Cardiac muscle cell (in vitro differentiated cells and primary cell): Measurements from ENCODE around the gene MSRB1. TPM values are rescaled to one million over a fixed set of nuclear protein-coding genes. Genes with fewer than 3 reads are reported as not detected.

Source experiments
- DNase-seq, 2 donors: peaks; one replicate each; pipeline versions ENCODE4 v3.0.0 to v3.0.0-alpha.2; 2010 to 2017; ENCODE audit warnings: low read depth in 1 of 2, low spot score in 1 of 2
- H3K27ac ChIP-seq: fragments of 200-600 bp; sonication (generic); 2 replicates; pipeline ENCODE4 v1.5.1; 2016
- H3K27me3 ChIP-seq: fragments of 200-600 bp; sonication (generic); 2 replicates; pipeline ENCODE4 v1.6.0; 2016; ENCODE audit warnings: control low read depth
- H3K36me3 ChIP-seq: fragments of 200-600 bp; sonication (generic); 2 replicates; pipeline ENCODE4 v1.5.1; 2016; ENCODE audit warnings: control low read depth
- H3K4me1 ChIP-seq: fragments of 200-600 bp; sonication (generic); 2 replicates; pipeline ENCODE4 v1.8.1; 2017; ENCODE audit warnings: low read depth, mild to moderate bottlenecking, mixed run types
- H3K4me3 ChIP-seq: fragments of 200-600 bp; sonication (generic); 2 replicates; pipeline ENCODE4 v1.5.1; 2016; ENCODE audit warnings: mild to moderate bottlenecking
- H3K9me3 ChIP-seq: fragments of 200-600 bp; sonication (generic); 2 replicates; pipeline ENCODE4 v1.5.1; 2017; ENCODE audit warnings: low read depth, mild to moderate bottlenecking, control low read depth
- polyA plus RNA-seq: library from polyadenylated mRNA; unstranded; fragments of >200 nt; fragmentation: Nextera tagmentation; extraction: Ambion mirVana; gene quantifications from 2 replicates; pipeline ENCODE4 v1.2.1, GENCODE V29; 2016
- total RNA-seq: library from RNA; depleted of rRNA; stranded (reverse); fragments of >200 nt; gene quantifications from 2 replicates; pipeline ENCODE4 v1.2.3, GENCODE V29; 2016
- TF ChIP-seq, protein P1 (sequence below): IDR thresholded peaks from 2 replicates; pipeline ENCODE4 v1.5.1; 2012; ENCODE audit warnings: low read depth, mild to moderate bottlenecking, low read length

Gene MSRB1
- total and polyA plus RNA-seq, 2 experiments from 2014 or later: 13.6 to 35.1 TPM

DNA sequence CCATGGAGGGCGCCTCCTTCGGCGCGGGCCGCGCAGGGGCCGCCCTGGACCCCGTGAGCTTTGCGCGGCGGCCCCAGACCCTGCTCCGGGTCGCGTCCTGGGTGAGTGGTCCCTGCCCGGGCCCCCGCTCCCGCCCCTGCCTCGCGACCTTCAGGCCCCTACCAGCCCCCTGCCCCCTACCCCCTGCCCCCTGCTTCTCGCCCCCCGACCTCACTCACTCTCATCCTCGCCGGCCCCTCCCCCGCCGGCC, 47.0 kb upstream of the MSRB1 start:
- DNase-seq: no peak
- Histone ChIP-seq H3K9me3 (no peaks in the 10 kb centered on the region), H3K4me1 (peaks cover under 1% of the 10 kb centered on the region), H3K36me3 (no peaks in the 10 kb centered on the region), H3K27ac (no peak overlapping the region), H3K27me3 (peaks cover 26% of the 10 kb centered on the region), H3K4me3 (peak overlapping the region; percentile 36)
- TF ChIP-seq, protein P1, sequence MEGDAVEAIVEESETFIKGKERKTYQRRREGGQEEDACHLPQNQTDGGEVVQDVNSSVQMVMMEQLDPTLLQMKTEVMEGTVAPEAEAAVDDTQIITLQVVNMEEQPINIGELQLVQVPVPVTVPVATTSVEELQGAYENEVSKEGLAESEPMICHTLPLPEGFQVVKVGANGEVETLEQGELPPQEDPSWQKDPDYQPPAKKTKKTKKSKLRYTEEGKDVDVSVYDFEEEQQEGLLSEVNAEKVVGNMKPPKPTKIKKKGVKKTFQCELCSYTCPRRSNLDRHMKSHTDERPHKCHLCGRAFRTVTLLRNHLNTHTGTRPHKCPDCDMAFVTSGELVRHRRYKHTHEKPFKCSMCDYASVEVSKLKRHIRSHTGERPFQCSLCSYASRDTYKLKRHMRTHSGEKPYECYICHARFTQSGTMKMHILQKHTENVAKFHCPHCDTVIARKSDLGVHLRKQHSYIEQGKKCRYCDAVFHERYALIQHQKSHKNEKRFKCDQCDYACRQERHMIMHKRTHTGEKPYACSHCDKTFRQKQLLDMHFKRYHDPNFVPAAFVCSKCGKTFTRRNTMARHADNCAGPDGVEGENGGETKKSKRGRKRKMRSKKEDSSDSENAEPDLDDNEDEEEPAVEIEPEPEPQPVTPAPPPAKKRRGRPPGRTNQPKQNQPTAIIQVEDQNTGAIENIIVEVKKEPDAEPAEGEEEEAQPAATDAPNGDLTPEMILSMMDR: no peak

DNA sequence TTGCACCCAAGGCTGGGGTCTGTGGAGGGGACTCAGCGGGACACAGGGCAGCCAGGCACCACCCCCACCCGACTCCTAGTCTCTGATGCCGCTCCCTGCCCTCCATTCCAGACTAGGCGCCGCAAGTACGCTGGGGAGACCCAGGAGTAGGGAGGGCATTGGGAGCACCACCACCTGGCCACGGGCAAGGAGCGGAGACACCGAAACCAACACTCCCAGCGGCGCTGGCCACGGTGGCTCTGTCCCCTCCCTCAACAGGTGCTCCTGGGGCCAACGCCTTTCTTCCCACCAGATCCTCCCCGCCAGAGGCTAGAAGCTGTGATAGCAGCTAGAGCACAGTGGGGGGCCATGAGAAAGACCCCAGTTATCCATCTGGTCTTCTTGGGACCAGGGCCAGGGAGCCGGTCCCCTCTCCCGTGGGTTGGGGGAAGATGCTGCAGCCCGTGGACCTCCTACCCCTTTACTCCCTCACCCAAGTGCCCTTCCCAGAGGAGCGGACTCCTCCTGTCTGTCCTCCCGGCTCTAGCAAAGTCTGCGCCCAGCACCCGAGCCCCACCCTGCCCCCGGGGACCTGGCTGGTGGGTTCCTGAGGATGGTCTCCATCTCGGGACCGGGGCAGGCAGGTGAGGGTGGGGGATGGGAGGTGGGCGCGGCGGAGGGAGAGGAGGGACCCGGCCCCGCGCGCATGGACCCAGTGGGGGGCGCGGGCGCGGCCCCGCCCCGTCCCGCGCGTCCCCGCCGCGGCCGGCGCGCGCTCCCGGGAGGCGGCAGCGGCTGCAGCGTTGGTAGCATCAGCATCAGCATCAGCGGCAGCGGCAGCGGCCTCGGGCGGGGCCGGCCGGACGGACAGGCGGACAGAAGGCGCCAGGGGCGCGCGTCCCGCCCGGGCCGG, 46.5 kb upstream of the MSRB1 start, which contains the start of gene SYNGR3:
SYNGR3 (plus strand) TSS at position 762 of the 892 bp plus-strand sequence. CDS start 133 bp downstream, outside the sequence.
- peak in 1 of 2 donors; percentile 36 for DNase-seq
- TF ChIP-seq, protein P1: no peak
- H3K36me3 ChIP-seq: no peaks in the 10 kb centered on the region
- peak within 1 kb of the TSS; percentile 36 for H3K4me3 ChIP-seq
- peaks cover 4% of the 10 kb centered on the region for H3K4me1 ChIP-seq
- H3K27ac ChIP-seq: no peak within 1 kb of the TSS
- no peaks in the 10 kb centered on the region for H3K9me3 ChIP-seq
- H3K27me3 ChIP-seq: peaks cover 26% of the 10 kb centered on the region

DNA sequence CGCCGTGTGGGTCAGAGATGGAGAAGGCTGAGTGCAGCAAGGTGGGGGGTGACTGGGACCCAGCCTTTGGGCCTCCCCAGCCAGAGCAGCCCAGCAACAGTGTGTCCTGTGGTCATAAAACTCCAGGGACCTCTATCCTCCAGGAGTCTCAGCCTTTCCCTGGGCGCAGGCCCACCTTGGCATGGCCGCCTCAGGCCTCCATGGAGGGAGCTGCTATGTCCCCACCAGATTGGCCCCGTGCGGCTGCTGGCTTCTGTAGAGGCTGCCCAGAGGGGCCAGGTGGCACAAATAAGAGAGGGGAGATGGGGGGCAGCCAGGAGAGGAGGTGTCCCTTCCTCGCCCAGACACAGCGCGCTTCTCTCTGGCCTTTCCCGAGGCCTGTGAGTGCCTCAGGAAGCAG, 44.2 kb upstream of the MSRB1 start:
- TF ChIP-seq, protein P1: no peak
- Histone ChIP-seq H3K9me3 (no peaks in the 10 kb centered on the region), H3K27me3 (peaks cover 37% of the 10 kb centered on the region), H3K36me3 (no peaks in the 10 kb centered on the region), H3K4me1 (peaks cover 4% of the 10 kb centered on the region), H3K4me3 (no peak overlapping the region), H3K27ac (no peak overlapping the region)
- no peak for DNase-seq

DNA sequence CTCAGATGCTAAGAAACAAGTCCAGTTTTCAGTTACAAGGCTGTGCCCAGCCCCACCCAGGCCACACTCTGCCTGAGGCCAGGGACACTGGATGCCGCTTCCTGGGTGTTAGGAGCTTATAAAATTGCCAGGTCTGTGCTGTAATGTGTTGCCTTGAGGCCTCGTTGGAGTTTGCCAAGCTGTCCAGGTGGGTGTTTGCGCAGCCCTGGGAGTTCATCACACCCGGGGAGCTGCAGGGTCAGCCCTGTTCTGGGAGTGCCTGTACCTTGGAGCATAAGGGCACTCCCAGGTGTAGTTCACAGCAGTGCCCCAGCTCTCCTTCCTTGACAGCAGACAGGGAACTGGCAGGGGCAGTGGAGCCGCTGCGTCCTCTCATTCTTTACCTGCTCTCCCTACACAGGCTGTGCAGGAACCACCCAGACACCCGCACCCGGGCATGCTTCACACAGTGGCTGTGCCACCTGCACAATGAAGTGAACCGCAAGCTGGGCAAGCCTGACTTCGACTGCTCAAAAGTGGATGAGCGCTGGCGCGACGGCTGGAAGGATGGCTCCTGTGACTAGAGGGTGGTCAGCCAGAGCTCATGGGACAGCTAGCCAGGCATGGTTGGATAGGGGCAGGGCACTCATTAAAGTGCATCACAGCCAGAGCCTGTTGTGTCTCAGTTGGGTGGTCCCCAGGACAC, 42.6 kb upstream of the MSRB1 start:
- Histone ChIP-seq H3K9me3 (no peaks in the 10 kb centered on the region), H3K4me1 (peaks cover 4% of the 10 kb centered on the region), H3K27ac (no peak overlapping the region), H3K27me3 (peaks cover 42% of the 10 kb centered on the region), H3K4me3 (no peak overlapping the region), H3K36me3 (no peaks in the 10 kb centered on the region)
- TF ChIP-seq, protein P1: no peak
- DNase-seq: no peak

DNA sequence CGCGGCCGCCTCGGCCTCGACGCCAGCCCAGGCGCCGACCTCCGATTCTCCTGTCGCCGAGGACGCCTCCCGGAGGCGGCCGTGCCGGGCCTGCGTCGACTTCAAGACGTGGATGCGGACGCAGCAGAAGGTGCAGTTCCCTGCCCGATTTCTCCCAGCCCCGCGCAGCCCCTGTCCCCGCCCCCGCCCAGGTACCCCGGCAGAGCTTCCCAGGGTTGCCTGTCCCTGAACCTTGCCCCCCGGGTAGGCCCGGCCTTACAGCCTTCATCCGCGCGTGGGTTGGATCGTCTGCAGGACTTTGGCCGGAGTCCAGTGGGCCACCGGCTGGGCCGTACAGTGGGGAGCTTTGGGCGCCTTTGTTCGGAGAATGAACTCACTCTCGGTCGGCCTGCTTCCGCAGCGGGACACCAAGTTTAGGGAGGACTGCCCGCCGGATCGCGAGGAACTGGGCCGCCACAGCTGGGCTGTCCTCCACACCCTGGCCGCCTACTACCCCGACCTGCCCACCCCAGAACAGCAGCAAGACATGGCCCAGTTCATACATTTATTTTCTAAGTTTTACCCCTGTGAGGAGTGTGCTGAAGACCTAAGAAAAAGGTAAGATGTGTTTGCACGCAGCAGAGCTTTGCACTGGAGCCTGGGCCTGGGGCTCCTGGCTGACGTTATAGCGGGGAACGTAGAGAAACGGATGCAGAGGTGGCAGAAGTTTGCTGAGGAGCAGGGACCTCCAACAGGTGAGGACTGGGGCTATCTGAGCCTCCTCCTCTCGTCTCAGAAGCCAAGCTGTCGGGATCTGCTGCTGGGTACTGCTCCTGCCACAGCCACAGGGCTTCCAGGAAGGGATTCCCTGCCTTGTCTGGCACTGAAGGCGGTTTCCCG, 41.6 kb upstream of the MSRB1 start:
- peaks cover 49% of the 10 kb centered on the region for H3K27me3 ChIP-seq
- no peaks in the 10 kb centered on the region for H3K9me3 ChIP-seq
- peak overlapping the region; percentile 80 for H3K4me3 ChIP-seq
- no peaks in the 10 kb centered on the region for H3K36me3 ChIP-seq
- peak overlapping the region; percentile 91 for H3K27ac ChIP-seq
- no peak for DNase-seq
- peaks cover 4% of the 10 kb centered on the region for H3K4me1 ChIP-seq
- TF ChIP-seq, protein P1: no peak
